DMS114 treated with DMSO at 0.1 percent for 48 hours (cell line): ENCODE results near the gene MTF2.
"Not testable (repeated sequence)": the region's sequence is repeated elsewhere in the genome, so short reads cannot be mapped to it uniquely, and the experiment has no call there.

ENCODE experiments used
- DNase-seq: peaks from one replicate; lab custom pipeline; 2025; ENCODE audit not compliant: unreplicated experiment; lab: John Stamatoyannopoulos, UW

The MTF2 gene

DNA sequence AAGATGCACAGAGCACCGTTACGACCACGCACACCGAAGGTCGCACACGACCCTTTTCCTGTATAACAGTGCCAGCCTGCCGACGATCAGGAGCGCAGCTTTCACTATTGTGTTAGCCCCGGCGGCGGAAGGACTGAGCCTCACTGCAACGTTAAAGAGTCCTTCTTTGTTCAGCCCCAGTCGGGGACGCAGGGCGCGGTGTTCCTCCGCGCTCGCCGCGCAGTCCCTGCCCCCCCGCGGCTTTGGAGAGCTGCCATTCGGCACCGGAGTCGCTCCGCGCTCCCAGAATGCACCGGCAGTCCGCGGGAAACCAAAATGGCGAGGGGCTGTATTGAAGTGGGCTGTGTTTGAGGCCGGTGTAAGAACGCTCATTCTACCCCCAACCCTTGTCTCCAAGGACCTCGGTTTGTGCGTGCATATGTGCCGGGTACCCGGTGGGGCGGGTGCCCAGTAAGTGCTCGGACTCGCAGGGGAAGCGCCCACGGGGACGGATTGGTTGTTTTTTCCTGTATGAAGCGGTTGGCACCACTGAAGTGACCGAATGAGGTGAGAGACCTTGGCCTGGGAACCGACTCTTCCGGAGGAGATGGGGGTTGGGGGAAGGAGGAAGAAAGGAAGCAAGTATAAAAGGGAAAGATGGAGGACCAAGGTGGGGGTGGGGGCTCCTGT is at the start of gene MTF2:
TSS of gene MTF2 (plus strand) at position 298 of the 669 bp plus-strand sequence. CDS start at position 542, 244 bp downstream.
- DNase-seq: peak; percentile 93

DNA sequence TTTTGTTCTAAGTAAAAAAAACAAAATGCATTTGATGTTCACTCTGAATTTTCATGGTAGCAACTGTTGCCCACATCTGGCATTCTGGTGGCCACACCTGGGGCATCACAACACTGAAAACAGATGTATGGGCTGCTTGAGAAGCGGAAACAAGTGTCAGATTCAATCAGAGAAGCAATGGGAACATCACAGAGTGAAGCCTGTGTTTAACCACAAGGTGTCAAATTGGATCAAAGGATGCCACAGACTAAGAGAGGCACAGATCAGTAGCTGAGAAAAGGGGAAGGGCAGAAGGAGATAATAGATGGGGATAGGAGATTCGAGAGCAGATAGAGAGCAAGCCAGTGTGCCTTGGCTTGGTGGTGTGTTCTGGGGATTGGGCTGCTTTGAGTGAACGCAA is 49.8 kb upstream of the MTF2 start:
- no peak for DNase-seq

DNA sequence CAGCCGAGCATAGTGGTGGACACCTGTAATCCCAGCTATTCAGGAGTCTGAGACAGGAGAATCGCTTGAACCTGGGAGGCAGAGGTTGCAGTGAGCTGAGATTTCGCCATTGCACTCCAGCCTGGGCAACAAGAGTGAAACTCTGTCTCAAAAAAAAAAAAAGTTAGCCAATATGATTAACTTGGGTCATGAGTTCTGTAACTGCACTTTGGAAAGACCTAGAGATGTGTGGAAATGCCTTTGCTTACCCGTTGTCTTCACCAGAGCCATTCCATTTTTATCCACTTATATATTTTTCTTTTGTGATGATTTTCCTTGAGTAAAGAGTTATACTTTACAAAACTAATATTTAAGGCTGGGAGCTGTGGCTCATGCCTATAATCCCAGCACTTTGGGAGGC is 48.9 kb upstream of the MTF2 start:
- DNase-seq: not testable (repeated sequence)

DNA sequence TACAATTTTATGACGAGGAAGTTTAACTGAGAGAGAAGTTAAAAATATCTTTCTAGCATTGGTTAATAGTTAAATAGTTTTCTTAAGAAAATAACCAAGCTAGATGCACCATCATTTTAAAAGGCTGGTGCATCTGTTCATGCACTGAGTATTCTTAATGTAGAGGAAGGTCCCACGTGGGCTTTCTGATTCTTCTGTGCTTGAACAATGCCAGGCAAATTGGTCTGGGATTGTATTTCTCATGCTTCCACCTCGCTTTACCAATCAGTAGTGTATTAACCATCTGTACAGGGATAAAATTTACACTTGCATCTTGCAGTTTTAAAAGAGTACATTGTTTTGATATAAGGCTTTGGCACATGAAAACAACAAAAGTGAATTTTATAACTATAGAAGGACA is 47.4 kb upstream of the MTF2 start:
- DNase-seq: no peak

DNA sequence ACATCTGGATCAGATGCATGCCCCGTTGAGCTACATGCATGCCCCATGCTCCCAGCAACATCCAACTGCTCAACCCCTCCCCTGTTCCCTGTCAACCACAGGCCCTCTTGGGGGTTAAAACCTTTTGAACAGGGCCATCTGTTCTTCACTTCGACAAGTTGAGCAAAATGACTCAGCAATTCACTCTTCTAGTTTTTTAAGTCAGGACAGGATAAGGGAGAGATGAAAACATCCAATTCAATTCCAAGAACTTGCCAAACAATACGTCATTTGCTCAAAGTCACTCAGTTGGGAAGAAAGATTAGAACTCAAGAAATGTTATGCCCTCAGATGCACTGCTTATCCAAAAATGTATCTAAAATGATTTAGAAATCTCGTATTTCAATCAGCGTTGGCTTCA is 46.1 kb upstream of the MTF2 start:
- no peak for DNase-seq

DNA sequence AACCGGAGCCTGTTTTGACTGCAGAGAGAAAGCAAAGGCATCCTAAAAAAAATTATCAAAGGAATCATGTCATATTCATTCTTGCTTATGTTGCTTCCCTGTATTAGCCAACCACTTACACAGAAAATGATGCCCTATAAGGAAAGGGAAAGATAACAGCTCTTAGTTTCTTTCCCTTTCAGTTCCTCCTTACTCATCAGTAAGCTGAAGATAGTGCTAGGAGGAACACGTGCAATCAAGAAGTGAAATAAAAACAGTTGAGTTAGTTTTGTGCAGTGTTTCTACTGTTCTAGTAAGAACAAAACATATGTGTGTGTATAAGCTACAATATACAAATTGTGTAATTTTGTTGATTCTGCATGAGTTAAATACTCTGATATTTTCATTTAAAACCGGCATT is 45.3 kb upstream of the MTF2 start:
- no peak for DNase-seq

DNA sequence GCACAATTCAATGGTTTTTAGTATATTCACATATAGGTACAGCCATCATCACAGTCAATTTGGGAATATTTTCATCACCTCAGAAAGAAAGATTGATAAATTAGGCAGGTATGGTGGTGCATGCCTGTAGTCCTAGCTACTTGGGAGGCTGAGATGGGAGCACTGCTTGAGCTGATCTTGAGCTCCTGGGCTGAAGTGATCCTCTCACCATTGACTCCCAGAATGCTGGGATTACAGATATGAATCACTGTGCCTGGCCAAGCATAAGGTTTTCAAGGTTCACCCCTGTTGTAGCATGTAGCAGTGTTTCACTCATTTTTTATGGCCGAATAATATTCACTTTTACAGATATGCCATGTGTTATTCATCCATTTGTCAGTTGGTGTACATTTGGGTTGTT is 44.7 kb upstream of the MTF2 start:
- no peak for DNase-seq

DNA sequence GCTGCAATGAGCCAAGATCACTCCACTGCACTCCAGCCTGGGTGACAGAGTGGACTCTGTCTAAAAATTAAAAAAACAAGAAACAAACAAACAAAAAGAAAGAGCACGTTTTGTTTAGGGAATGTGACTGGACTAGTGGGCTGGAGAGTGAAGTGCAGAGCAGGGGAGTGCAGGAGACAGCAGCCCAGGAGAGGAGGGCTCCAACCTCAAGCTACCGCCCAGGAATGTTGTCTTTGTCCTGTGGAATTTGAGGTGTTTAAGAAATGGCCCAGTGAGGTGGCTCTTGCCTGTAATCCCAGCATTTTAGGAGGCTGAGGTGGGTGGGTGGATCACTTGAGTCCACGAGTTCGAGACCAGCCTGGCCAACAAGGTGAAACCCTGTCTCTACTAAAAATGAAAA is 42.4 kb upstream of the MTF2 start:
- DNase-seq: no peak

DNA sequence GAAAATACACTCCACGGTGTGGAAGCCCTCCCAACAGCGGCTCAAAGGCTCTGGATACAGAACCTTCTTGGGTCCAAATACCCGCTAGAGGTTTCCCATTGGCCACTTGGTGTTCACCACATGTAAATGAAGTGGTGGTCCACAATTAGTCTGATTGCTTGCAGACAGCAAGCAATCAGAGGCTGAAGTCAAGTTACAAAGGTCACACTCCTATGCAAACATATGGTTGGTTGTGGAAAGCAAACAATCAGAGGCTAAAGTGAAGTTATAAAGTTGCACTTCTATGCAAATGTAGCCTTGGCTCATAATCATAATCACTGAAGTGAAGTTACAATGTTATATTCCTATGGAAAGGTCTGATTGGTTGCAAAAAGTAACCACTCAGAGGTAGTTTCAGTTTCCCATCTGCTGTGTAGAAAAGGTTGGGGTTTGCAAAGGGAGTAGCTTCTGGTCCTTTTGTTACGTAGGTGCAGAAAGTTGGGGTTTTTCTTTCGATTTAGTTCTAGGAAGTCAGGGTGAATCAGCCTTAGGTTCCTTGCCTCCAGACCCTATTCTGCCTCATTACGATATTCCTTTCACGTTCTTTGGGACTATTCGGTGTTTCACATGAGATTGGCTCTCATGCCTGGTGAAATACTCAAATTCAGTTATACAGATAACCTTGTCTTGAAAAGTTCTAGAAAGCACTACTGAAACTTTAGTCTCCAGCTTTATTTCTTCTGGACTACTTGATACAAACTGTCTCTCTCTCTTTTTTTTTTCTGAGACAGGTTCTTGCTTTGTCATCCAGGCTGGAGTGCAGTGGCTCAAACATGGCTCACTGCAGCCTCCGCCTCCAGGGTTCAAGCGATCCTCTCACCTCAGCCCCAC is 36.7 kb upstream of the MTF2 start:
- DNase-seq: no peak

DNA sequence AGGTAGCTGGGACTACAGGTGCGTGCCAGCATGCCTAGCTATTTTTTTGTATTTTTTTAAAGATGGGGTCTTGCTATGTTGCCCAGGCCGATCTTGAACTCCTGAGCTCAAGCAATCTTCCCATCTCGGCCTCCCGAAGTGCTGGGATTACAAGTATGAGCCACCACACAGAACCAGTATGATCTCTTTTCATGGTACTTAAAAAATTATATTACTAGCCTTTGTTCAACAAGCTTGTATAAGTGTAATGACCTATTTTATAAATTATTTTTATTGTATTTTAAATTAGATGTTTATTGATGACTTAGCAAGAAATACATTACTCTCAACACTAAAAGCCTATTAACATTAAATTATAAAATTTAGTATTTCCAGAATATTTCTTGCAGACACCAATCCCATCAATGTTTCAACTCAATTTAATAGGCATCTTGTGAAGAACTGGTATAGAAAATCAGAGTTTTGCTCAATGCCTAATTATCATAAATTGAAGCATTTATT is 36.0 kb upstream of the MTF2 start:
- no peak for DNase-seq

DNA sequence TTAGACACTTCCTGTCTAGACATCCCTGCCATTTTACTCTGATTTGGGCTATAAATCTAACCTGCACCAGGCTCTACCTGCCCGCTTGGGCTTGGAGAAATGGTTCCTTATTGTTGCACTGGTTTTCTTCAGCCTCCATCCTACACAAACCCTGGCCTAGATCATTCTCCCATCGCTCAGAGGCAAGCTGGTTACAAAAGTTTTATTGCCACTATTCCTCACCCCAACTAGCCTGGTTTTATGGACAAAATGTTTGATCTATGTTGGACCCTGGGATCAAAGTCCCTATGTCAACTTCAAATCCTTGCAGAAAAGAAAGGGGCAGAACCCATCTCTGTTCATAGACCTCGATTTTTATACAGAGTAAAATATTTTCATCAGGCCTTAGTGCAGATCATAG is 31.5 kb upstream of the MTF2 start:
- no peak for DNase-seq

DNA sequence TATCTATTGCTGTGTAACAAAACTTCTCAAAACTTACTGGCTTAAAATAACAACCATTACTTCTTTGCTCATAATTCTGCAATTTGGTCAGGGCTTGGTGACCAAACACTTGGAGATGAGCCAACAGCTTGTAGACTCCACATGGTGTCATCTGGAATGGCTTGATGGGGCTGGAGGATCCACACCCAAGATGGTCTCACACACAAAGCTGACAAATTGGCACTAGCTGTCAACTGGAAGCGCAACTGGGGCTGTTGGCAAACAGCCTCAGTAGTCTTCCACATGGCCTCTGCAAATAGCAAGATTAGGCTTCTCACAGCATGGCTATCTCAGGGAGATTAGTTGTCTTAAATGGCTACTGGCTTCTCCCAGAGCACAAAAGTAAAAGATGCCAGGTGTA is 27.1 kb upstream of the MTF2 start:
- no peak for DNase-seq

DNA sequence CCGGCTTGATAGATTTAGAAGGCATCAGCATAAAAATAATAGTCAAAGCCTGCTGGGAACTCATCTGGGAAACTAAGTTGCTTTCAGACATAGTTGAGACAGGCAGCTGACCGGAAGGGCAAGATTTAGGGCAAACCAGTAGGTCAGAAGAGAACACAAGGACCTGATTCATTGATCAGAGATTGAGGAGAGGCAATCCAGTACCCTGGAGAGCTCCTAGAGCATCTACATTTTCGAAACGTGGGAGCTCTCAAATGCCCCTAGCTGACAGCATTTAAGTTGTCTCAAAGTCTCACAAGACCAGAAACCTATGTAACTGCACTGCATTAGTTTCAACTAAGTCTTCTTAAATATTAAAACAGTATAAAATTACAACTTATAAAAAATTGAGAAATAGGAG is 22.9 kb upstream of the MTF2 start:
- DNase-seq: no peak

DNA sequence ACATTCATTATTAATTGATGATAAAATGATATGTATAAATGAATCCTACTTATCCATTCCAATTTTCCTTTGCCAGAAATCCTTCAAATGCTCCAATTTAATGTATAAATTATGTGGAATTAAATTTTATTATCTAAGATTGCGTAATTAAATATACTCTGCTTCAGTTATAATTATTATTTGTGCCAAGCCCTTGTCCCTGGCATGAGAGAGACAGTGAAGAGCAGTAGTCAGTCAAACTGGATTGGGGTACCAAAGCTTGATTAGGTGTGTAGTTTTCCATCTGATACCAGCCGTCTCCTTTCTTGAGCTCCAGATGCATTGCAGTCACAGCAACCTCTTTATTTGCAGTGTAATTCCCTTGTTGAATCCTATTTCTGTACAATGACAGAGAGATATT is 22.4 kb upstream of the MTF2 start:
- no peak for DNase-seq

DNA sequence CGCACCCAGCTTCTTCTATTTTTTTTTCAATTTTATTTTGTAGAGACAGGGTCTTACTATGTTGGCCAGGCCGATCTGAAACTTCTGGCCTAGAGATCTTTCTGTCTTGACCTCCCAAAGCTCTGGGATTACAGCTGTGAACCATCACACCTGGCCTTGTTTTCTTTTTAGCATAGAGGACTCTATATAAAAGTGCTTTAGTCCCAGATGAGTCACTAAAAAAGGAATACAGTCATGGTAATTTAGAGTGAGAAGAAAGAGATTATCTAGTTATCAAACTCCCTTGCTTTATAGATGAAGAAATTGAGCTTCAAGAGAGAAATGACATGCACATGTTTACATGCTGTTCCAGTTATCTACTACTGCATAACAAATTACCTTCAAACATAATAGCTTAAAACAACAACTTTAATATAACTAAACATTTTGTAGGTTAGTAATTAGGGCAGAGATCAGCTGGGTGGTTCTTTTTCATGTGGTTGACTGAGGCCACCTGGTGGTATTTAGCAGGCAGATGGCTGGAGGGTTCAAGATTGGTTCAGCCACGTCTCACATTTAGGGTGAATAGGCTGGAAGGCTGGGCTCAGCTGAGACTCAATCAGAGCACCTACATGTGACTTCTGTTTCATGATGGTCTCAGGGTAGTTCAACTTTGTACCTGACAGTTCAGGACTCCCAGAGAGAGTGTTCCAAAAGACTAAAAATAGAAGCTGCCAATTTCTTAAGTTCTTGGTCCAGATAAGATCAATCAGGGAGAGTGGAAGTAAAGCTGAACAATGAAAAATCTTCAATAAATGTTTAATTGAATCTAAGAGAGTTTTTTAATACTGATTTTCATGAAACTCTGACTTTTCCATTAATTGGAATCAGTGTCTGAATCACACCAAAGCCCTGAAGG is 16.9 kb upstream of the MTF2 start:
- DNase-seq: peak; percentile 35

DNA sequence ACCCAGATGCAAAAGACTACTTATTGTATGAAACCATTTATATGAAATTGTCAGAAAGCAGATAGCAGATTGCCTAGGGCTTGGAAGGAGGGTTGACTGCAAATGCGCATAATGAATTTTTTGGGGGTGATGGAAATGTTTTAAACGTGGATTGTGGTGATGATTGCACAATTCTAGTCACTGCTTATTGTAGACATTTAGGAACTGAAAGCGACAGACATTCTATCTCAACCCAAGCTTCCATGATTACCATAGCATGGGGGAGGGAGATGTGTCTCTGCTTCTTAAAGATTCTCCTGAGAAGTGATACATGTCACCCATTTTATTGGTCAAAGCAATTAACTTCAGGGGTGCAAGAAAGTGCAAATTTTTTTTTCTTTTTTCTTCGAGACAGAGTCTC is 2.8 kb upstream of the MTF2 start:
- DNase-seq: no peak

DNA sequence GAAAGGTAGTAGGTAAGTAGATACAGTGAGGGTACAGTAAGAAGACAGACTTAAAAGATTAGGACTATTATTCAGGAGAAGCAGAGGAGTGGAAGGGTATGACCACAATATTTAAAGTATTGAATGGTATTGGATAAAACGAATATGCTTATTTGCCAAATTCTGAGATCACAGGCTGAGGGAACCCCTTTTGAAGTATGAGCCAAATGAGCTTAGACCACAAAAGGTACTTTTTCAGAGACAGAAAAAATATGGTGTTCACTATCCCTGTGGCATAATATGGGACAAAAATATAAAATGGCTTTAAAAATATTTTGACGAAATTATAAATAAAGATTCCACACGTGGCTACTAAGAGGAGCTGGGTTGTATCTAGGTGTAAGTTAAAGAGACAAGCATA is 880 bp upstream of the MTF2 start:
- DNase-seq: peak; percentile 51

DNA sequence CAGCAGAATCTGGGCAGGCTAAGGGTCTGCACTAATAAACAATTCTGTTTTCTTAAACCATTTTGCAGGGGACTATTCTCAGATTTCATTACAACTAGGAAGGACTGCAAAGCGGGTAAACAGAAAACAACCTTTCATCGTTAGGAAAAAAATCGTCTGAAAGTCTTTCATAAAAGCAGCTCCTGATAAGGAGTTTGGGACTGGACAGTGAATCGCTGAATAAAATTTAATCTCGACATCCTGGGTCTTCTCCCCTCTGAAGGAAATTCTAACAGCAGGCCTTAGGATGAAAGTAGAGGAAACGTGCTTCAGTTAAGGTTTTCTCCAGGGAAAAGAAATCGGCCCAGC is 471 bp upstream of the MTF2 start:
- no peak for DNase-seq

DNA sequence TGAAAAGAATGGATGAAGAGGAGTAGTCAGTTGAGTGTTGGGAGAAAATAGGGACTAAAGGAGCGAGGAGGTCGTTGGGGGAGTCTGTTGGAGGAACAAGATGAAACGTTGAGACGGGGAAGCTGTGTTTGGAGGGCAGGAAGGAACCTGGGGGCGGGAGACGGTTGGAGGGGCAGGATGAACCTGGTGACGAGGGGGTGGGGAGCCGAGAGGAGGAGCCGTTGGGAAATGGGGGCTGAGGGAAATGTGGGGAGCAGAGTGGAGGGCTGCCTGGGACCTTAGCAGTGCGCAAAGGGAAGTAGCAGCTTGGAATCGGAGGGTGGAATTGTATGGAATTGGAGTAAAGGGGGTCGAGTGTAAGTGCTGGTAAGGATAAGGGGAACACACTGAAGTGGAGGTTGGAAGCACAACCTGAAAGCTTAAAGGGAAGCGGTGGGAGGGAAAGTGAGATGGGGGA is 630 bp downstream of the MTF2 start:
- no peak for DNase-seq

DNA sequence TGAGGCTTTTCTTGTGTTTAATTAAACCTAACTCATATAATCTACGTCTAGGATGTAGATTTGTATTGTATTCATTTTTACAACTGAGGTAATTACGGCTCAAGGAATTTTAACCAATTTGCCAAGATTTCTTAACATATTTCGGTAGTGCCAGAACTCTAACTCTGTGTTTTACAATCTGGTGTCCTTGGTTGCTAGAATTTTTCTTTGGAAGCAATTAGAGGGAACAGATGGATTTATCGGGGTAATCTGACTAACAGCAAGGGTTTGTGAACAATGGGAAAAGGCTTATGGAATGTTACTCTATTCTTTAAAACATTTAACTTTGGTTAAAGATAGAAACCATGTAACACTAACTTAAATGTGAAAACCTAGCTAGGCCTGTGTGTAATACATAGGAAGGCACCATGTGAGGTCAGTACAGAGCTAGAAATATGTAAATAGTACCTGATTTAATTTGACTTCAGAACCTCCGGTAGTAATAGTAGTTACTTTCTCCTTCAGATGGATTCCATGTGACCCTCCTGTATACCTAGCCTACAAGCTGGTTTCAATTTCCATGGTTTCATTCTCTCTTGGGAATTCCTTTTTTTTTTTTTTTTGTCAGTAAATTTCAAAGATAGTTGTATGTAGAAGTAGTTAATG is 1.2 kb downstream of the MTF2 start:
- peak; percentile 78 for DNase-seq

DNA sequence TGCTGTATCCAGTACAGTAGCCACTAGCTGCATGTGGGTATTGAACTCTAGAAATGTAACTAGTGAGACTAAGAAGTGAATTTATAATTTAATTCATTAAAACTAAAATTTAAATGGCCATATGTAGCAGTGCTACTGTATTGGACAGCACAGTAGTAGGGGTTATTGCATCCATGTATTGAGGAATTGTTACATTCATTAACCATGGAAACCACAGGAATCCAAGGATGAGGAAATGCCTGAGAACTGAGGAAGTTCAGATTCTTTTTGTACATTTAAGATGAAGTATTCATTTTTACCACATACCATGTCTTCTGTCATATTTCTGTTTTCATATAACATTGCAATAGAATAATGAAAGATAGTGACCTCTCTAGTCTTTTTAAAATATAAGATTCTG is 2.6 kb downstream of the MTF2 start:
- no peak for DNase-seq
